Endometrial microvascular endothelial cells (primary cell): ENCODE data around the gene ANKRD29. TPM values are rescaled to one million over a fixed set of nuclear protein-coding genes. Genes with fewer than 3 reads are reported as not detected.
"Not testable (repeated sequence)": the region's sequence is repeated elsewhere in the genome, so short reads cannot be mapped to it uniquely, and the experiment has no call there.

Experiments
- in situ Hi-C: cut with HindIII; loops from 2 replicates; pipeline ENCODE4 v1.10.0; 2017; ENCODE audit warnings: low sequenced_read_pairs, low pct_unique_long_range_greater_than_20kb; ENCODE audit errors: inconsistent ontology term
- total RNA-seq: library from RNA; depleted of rRNA; stranded (reverse); fragments of >200 nt; gene quantifications from one replicate; pipeline ENCODE4 v1.2.3, GENCODE V29; 2015; ENCODE audit errors: inconsistent ontology term

The ANKRD29 gene
- total RNA-seq, 1 donor from 2014 or later: 0.93 TPM

- in situ Hi-C loops: no loop called here
Measured at GRCh38 chr18:23627970-23628369, 34.7 kb downstream of the ANKRD29 start.

GRCh38 chr18:23627321-23627720, 35.4 kb downstream of the ANKRD29 start:
- in situ Hi-C loops: no loop called here

- in situ Hi-C loops: no loop called here
Measured at GRCh38 chr18:23626451-23627279, 36.0 kb downstream of the ANKRD29 start.

GRCh38 chr18:23623040-23623439, 39.7 kb downstream of the ANKRD29 start:
- in situ Hi-C loops: no loop called here

GRCh38 chr18:23619388-23619881, 43.3 kb downstream of the ANKRD29 start:
- in situ Hi-C loops: no loop called here

GRCh38 chr18:23618862-23619387, 43.8 kb downstream of the ANKRD29 start:
- in situ Hi-C loops: no loop called here

- in situ Hi-C loops: no loop called here
Measured at GRCh38 chr18:23617412-23618014, 45.2 kb downstream of the ANKRD29 start.

- in situ Hi-C loops: no loop called here
Measured at GRCh38 chr18:23616258-23616657, 46.5 kb downstream of the ANKRD29 start.

GRCh38 chr18:23614891-23615290, 47.8 kb downstream of the ANKRD29 start:
- in situ Hi-C loops: no loop called here

- in situ Hi-C loops: no loop called here
Measured at GRCh38 chr18:23614413-23614812, 48.3 kb downstream of the ANKRD29 start.

- in situ Hi-C loops: not testable (repeated sequence)
Measured at GRCh38 chr18:23613091-23613475, 49.6 kb downstream of the ANKRD29 start.

- in situ Hi-C loops: no loop called here
Measured at GRCh38 chr18:23612434-23613090, 50.1 kb downstream of the ANKRD29 start.

- in situ Hi-C loops: no loop called here
Measured at GRCh38 chr18:23609390-23610023, 53.2 kb downstream of the ANKRD29 start.

- in situ Hi-C loops: no loop called here
Measured at GRCh38 chr18:23608211-23608610, 54.5 kb downstream of the ANKRD29 start.

- in situ Hi-C loops: no loop called here
Measured at GRCh38 chr18:23605941-23606340, 56.8 kb downstream of the ANKRD29 start.

GRCh38 chr18:23599809-23600208, 62.9 kb downstream of the ANKRD29 start:
- in situ Hi-C loops: no loop called here

GRCh38 chr18:23596183-23596582, 66.5 kb downstream of the ANKRD29 start:
- in situ Hi-C loops: no loop called here

GRCh38 chr18:23595591-23595990, 67.1 kb downstream of the ANKRD29 start:
- in situ Hi-C loops: no loop called here

GRCh38 chr18:23593720-23594119, 69.0 kb downstream of the ANKRD29 start:
- in situ Hi-C loops: no loop called here
